Measurements from ENCODE around the gene RDH12.
"Not testable (repeated sequence)": the region's sequence is repeated elsewhere in the genome, so short reads cannot be mapped to it uniquely, and the experiment has no call there.

Gene RDH12

GRCh38 chr14:67705211-67705610 is 3.5 kb downstream of the RDH12 start:
- no peak for DNase-seq (ENCODE audit: low spot score)

- not testable (repeated sequence) for DNase-seq (ENCODE audit: low spot score)
Observed at GRCh38 chr14:67709346-67709745, 7.7 kb downstream of the RDH12 start.

- not testable (repeated sequence) for DNase-seq (ENCODE audit: low spot score)
Observed at GRCh38 chr14:67709796-67710195, 8.1 kb downstream of the RDH12 start.

GRCh38 chr14:67710209-67710608 is 8.5 kb downstream of the RDH12 start:
- DNase-seq (ENCODE audit: low spot score): no peak

GRCh38 chr14:67717048-67717447 is 15.4 kb downstream of the RDH12 start:
- DNase-seq (ENCODE audit: low spot score): no peak

- no peak for DNase-seq (ENCODE audit: low spot score)
Observed at GRCh38 chr14:67718265-67718664, 16.6 kb downstream of the RDH12 start.

- not testable (repeated sequence) for DNase-seq (ENCODE audit: low spot score)
Observed at GRCh38 chr14:67719385-67719784, 17.7 kb downstream of the RDH12 start.

GRCh38 chr14:67719866-67720265 is 18.2 kb downstream of the RDH12 start:
- no peak for DNase-seq (ENCODE audit: low spot score)

- no peak for DNase-seq (ENCODE audit: low spot score)
Observed at GRCh38 chr14:67721875-67722274, 20.2 kb downstream of the RDH12 start.

- no peak for DNase-seq (ENCODE audit: low spot score)
Observed at GRCh38 chr14:67722293-67722692, 20.6 kb downstream of the RDH12 start.

GRCh38 chr14:67725171-67725570 is 23.5 kb downstream of the RDH12 start:
- DNase-seq (ENCODE audit: low spot score): no peak

GRCh38 chr14:67727361-67727760 is 25.7 kb downstream of the RDH12 start:
- DNase-seq (ENCODE audit: low spot score): no peak

- no peak for DNase-seq (ENCODE audit: low spot score)
Observed at GRCh38 chr14:67728258-67728657, 26.6 kb downstream of the RDH12 start.

GRCh38 chr14:67729072-67729885 is 27.6 kb downstream of the RDH12 start:
- no peak for DNase-seq (ENCODE audit: low spot score)

GRCh38 chr14:67733616-67734015 is 31.9 kb downstream of the RDH12 start:
- DNase-seq (ENCODE audit: low spot score): no peak

- no peak for DNase-seq (ENCODE audit: low spot score)
Observed at GRCh38 chr14:67734675-67735074, 33.0 kb downstream of the RDH12 start.

- DNase-seq (ENCODE audit: low spot score): no peak
Observed at GRCh38 chr14:67735336-67736147, 33.9 kb downstream of the RDH12 start.

- DNase-seq (ENCODE audit: low spot score): no peak
Observed at GRCh38 chr14:67736771-67737170, 35.1 kb downstream of the RDH12 start.

- no peak for DNase-seq (ENCODE audit: low spot score)
Observed at GRCh38 chr14:67738740-67739504, 37.2 kb downstream of the RDH12 start.

- DNase-seq (ENCODE audit: low spot score): no peak
Observed at GRCh38 chr14:67744046-67744445, 42.4 kb downstream of the RDH12 start.

GRCh38 chr14:67746927-67747326 is 45.2 kb downstream of the RDH12 start:
- no peak for DNase-seq (ENCODE audit: low spot score)

- DNase-seq (ENCODE audit: low spot score): no peak
Observed at GRCh38 chr14:67748312-67748711, 46.6 kb downstream of the RDH12 start.
